SK-N-MC (cell line): Measurements from ENCODE around the gene CCDC7.

Experiments used
- EZH2 ChIP-seq: fragments of 200-600 bp; sonication (generic); IDR thresholded peaks from one replicate; pipeline ENCODE4 v1.6.1; 2017; ENCODE audit warnings: antibody characterized with exemption
- FOXP2 ChIP-seq: optimal IDR thresholded peaks from 2 replicates; pipeline ENCODE3; 2011; ENCODE audit warnings: mild to moderate bottlenecking, moderate library complexity; ENCODE audit not compliant: insufficient read depth; ENCODE audit errors: extremely low read length, control extremely low read depth
- POLR2AphosphoS5 ChIP-seq: IDR thresholded peaks from 2 replicates; pipeline ENCODE4 v1.6.1; 2012; ENCODE audit warnings: mild to moderate bottlenecking, low read depth, low read length, borderline replicate concordance

DNA sequence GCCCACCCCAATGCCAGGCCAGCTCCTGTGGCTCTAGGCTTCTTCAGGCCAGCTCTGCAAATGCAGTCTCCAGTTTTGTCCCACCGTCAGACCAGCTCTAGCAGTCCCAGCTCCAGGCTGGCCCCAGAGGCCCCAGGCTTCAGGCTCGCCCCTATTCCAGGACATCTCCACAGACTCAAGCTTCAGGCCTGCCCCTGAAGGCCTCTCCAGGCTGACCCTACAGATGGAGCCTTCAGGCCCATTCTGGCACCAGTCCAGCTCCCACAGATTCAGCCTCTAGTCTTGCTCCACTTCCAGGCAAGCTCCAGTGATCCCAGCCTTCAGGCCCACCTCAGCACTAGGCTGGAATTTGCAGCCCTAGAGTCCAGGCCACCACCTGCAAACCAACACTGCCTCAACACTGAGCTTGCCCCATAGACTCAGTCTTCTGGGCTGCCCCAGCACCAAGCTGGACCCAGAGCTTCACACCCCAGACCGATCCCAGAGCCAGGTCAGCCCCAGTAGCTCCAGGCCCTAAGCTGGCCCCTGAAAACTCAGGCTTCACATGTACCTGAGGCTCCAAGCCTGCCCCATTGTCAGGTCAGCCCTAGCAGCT, 341.8 kb downstream of the CCDC7 start:
- TF ChIP-seq EZH2 (no peak), POLR2AphosphoS5 (no peak), FOXP2 (no peak)
